GM21528 (cell line): Measurements from ENCODE around the gene TIMELESS.
"Not testable (repeated sequence)": the region's sequence is repeated elsewhere in the genome, so short reads cannot be mapped to it uniquely, and the experiment has no call there.

Experiments used
- ATAC-seq: cut with Tn5 transposase; IDR thresholded peaks from one replicate; pipeline ENCODE4 v1.9.1; 2021; ENCODE audit warnings: mild to moderate bottlenecking, moderate library complexity; ENCODE audit not compliant: unreplicated experiment, low FRiP score

TIMELESS gene

GRCh38 chr12:56468216-56469006 lies 19.2 kb upstream of the TIMELESS start, which contains the start of gene SPRYD4:
Gene SPRYD4, plus strand, starts transcription at chr12:56468578. Its CDS starts 14 bp downstream, at chr12:56468592.
- peak; percentile 78 for ATAC-seq

DNA sequence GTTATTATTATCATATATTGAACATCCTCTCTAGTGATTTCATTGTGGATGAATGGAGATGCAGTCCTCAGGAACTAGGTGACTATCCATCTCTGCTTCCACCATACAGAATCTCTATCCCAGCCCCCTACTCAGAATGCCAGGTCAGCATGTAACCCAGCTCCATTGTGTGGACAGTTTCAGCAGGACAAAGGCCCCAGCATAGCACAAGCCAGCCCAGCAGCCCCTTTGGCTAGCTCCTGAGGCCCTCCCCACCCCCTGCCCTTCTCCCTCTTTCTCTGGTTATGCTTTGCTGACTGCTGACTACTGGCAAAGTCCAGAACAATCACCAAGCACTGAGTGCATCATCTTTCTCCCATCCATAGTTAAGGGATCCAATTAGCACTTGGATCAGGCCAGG lies 13.3 kb upstream of the TIMELESS start:
- ATAC-seq, result no peak

DNA sequence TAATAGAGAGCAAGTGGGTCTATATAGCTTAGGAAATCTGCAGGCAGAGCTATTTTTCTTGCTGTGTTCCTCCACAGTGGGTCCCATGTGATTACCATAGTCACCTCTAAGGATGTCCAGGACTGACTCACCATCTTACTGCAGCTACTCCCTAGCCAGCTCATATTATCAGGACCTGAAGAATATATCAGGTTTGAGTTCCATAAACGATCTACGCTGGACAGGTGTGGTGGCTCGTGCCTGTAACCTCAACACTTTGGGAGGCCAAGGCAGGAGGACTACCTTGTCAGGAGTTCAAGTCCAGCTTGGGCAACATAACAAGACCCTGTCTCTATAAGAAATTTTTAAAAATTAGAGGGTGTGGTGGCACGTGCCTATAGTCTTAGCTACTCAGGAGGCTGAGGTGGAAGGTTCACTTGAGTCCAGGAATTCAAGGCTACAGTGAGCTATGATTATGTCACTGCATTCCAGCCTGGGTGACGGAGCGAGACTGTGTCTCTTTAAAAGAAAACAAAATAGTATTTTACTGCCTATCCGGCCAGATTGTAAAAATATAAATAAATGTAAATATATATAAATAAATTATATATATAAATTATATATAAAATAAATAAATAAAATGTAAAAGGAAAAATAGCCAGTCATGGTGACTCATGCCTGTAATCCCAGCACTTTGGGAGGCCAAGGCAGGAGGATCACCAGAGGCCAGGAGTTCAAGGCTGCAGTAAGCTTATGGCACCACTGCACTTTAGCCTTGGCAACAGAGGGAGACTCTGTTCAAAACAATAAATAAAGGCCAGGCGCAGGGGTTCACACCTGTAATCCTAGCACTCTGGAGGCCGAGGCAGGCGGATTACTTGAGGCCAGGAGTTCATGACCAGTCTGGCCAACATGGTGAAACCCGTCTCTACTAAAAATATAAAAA lies 12.3 kb upstream of the TIMELESS start:
- no peak for ATAC-seq

GRCh38 chr12:56457817-56458216 lies 8.6 kb upstream of the TIMELESS start:
- no peak for ATAC-seq

DNA sequence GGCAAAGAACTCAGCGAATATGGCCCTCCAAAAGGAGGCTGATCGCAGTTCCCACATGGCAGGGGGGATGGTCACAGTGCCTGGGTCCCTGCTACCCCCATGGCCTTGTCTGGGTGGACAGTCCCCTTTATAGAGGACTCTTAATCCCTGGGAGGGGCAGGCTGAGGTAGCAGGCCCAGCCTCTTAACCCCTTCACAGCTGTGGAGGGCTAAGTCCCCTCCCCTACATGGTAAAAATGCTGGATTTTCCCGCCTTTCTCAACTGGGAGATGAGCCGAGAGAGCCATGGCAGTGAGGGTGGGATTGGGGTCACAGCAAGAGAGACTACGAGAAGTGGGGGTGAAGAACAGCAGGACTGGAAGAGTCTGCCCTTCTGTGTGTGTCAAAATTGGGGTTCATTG lies 5.3 kb upstream of the TIMELESS start, which contains the start of gene MIP:
TSS of gene MIP (minus strand) at position 101 of the 400 bp plus-strand sequence. CDS start at position 57, 44 bp downstream.
- no peak for ATAC-seq

DNA sequence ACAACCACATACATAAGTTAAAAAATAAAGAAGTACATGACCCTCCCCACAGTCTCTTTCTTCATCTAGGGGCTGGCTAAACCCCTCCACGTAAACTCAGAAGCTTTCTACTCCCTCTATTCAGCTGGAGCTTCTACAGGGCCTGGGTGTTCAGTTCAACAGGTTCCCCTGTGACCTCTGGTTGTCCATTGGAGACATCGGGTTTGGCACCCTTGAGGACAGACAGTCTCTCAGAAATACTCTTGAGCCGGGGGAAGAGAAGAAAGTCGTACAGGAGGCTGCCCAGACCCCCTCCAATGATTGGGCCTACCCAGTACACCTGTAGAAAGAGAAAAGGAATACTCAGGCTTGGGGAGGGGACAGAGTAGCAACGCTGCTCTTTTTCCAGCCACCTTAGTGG lies 1.9 kb upstream of the TIMELESS start:
- no peak for ATAC-seq

DNA sequence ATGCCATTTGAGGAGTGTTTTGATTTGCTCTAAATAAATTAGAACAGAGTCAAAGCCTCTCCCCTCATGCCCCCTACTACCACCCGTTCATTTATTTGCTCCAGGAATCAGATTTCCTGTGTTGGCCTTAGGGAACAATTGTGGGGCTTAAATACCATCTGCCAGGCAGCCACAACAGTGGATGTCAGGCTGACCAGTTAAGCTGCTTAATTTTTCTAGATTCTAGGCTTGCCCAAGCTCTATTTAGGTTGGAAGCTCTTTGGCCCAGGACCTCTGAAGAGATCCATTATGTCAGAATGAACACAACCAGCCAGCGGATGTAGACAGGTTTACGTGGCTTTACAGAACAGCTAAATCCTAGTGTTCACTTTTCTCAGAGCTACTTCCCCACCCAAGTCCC lies 1.0 kb upstream of the TIMELESS start:
- no peak for ATAC-seq

- no peak for ATAC-seq
Observed at GRCh38 chr12:56449622-56449984, 377 bp upstream of the TIMELESS start.

GRCh38 chr12:56443208-56443607 lies 6.0 kb downstream of the TIMELESS start:
- not testable (repeated sequence) for ATAC-seq

DNA sequence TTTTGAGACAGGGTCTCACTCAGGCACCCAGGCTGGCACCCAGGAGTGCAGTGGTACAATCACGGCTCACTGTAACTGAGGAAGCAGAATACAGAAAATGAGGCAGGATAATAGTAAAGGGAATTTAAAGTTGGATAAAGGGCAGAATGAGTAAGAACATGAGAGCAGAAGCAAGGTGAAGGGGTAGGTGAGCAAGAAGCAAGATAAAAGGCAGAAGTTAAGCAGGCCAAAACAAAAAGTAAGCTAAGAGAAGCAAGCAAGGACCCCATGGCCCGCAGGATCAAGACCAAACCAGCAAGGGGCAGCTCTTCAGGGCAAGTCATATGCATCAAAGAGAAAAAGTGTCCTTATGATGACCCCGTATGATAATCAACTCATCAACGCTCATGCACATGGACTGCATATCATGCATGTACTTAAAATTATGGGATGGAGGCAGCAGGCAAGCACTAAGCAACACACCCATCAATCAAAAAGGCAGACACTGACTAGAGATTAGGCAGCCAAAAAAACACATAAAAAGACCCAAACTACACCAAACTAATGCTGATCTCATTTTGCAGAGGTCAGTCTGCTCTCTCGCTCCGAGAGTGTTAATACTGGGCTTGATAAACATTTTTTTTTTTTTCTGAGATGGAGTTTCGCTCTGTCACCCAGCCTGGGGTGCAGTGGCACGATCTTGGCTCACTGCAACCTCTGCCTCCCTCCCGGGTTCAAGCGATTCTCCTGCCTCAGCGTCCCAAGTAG lies 11.6 kb downstream of the TIMELESS start:
- no peak for ATAC-seq

DNA sequence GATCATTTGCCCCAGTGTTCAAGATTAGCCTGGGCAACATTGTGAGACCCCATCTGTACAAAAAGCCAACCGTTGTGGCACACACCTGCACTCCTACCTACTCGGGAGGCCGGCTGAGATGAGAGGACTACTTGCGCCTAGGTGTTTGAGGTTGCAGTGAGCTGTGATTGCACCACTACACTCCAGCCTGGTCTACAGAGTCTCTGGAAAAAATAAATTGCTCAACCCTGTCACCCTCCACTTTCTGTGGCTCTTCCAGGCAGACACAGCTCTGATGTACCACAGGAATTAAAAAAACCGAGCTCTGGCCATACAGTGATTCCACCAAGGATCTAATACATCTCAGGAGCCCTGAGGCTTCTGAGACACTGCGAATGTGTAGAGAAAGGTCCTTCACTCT lies 14.4 kb downstream of the TIMELESS start:
- no peak for ATAC-seq

DNA sequence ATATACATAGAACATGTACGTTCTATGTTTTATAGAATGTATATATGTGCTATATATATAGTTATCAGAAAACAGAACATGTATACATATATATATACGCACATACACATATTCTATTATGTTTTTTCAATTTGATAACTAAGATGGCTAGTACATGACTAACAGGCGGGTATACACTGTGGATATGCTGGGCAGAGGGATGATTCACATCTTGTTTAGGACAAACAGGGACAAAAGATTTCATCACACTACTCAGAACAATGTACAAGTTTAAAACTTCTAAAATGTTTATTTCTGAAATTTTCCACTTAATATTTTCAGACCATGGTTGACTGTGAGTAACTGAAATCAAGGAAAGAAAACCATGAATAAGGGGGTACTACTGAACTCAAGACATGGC lies 17.4 kb downstream of the TIMELESS start:
- ATAC-seq, result no peak

- ATAC-seq, result no peak
Observed at GRCh38 chr12:56431288-56431687, 17.9 kb downstream of the TIMELESS start.

DNA sequence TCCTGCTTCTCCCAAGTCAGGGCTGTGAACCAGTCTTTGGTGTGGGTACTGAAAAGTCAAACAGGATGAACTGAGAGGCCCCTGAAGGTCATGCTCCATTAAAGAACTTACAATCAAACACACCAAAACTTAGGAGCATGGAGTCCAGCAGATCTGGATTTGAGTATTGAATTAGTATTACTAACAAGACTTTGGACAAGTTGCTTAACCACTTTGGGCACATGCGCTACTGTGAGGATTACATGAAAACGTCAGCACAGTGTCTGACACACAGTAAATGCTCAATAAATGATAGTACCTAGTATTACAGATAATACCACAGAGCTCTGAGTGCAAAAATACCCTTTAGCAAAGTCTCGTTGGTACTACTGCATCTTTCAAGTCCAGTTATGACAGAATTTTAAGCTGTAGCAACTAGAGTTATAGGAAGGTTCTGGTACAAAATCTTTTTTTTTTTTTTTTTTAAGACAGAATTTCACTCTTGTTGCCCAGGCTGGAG lies 23.2 kb downstream of the TIMELESS start:
- no peak for ATAC-seq

DNA sequence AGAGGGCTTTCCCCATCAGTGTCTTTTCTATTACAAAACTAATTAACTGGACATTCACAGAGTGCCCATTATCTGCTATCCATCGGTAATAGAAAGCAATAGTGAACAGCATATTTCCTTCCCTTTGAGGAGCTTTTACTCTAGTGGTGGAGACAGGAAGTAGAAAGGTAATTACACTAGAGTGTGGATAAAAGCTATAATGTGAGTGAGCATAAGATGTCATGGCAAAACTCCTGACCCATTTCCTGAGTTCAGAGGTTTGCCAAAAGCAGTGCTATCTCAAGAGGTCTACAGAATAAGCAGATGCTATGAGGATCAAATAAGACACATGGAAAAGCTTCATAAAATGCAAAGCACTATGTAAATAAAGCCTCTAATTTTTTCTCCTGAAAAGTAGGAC lies 24.0 kb downstream of the TIMELESS start:
- ATAC-seq, result no peak

GRCh38 chr12:56420411-56420810 lies 28.8 kb downstream of the TIMELESS start:
- ATAC-seq, result no peak

DNA sequence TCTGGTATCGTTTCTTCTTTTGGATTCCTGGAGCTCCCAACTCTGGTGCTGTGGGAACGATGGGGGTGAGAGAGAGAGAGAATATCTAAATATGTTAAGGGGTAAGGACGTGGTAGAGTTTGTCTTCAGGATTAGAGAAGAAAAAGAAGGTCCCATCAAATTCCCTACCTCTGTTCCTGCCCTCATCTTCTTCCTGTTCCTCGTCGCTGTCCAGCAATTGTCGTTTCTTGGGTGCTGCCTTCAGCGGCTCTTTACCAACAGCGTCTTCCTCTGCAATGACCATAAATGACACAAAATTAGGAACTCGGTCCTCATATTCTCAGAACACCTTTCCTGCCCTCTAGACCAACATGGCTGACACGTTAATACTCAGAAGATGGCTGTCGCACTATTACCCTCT lies 31.5 kb downstream of the TIMELESS start:
- ATAC-seq, result no peak

DNA sequence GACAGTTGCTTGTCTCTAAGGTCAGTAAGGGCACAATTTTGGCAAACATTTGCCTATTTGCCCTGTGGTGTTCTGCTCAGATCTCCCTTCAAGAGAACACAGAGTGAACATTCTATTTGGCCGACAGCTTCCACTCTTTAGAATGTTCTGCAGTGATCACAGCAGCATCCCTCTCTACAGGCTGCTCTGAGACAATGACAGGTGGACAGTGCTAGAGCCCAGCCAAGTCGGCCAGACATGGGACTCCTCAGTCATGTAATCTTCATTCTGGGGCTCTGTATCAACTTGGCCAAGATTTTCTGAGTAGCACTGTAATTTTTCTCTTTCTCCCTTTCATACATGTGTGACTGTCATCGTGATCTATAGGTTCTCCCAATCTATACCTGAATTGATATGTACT lies 34.8 kb downstream of the TIMELESS start:
- ATAC-seq, result no peak

DNA sequence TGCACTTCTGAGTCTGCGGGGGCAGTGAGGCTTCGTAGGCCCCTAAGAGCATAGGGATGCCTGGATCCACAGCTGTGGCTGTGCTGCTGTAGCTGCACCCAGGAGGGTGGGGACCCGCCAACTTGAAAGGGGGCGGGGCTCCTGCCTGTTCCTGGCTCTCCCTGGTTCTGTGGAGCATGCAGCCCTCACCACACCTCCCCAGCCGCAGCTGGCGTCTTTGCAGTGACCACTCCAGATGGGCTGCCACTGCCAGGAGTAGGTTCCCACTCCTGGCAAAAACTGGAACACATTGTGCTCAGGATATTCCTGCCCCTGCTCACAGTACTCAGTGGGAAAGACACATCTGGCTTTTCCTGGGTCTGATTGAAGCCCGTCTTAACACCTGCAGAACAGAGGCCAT lies 35.8 kb downstream of the TIMELESS start:
- ATAC-seq, result no peak

DNA sequence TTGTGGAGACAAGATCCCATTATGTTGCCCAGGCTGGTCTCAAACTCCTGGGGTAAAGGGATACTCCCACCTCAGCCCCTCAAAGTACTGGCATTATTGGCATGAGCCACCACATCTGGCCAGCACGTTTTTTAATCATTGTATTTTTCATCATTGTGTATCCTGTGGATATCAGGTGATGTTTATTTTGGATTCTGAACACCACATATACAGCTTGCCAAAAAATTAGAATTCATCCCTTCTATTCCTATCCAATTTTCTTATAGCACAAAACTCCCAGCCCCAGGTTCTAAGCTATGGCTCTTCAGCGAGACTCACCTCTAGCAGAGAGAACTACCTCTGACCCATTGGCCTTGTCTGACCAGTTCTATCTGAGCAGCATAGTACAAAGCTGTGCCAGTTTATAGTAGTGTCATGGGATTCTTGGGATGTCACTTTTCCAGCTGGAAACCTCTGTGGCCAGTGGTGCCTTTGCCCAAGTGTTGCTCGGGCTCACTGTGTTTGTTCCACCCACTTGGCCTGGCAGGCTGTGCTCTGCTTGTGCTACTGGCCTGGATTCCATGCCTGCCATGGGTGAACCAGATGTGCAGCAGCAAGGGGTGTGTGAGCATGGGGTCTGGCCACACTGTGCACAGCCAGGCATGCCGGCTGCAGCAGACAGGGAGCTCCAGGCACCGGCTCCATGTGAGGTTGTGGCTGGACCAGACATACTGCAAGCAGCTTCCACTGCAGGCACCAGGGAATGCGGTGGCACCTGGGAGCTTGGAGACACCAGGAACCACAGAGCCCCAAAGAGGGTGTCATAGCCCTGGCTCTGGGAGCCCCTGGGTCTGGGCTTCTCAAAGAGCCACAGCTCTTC lies 37.2 kb downstream of the TIMELESS start:
- ATAC-seq, result no peak
